ENCODE results near the gene POLDIP2.

Gene POLDIP2, protein sequence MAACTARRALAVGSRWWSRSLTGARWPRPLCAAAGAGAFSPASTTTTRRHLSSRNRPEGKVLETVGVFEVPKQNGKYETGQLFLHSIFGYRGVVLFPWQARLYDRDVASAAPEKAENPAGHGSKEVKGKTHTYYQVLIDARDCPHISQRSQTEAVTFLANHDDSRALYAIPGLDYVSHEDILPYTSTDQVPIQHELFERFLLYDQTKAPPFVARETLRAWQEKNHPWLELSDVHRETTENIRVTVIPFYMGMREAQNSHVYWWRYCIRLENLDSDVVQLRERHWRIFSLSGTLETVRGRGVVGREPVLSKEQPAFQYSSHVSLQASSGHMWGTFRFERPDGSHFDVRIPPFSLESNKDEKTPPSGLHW

DNA sequence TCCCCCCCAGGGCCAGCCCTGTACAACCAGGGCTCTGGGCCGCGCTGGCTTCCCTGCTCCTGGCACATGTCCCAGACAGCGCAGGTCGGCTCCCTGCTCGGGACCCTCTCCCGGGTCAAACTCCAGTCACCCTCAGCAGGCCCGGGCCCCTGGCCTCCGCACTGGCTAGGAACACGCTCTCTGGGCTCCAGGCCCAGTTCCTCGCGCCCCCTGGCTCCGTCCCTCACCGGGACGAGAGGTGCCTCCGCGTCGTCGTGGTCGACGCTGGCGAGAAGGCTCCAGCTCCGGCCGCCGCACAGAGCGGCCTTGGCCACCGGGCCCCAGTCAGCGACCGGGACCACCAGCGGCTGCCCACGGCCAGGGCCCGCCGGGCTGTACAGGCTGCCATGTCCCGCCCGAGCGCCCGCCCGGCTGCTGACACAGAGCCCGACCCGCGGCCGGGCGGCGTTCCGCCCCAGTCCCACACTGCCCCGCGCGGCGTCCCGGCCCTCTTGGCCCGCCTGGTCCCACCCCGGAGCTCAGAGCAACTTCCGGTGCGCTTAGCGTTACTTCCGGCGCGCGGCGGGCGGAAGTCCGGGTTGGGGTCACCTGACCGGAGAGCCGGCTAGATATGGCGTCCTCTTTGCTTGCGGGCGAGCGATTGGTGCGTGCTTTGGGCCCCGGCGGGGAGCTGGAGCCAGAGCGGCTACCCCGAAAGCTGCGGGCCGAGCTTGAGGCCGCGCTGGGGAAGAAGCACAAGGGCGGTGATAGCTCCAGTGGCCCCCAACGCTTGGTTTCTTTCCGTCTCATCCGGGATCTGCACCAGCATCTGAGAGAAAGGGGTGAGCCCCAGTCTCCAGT is at the start of gene POLDIP2:
POLDIP2 (minus strand) TSS at position 467 of the 840 bp plus-strand sequence; CDS start at position 388, 79 bp downstream.
- DNase-seq (ENCODE audit: low spot score): peak; percentile 99

DNA sequence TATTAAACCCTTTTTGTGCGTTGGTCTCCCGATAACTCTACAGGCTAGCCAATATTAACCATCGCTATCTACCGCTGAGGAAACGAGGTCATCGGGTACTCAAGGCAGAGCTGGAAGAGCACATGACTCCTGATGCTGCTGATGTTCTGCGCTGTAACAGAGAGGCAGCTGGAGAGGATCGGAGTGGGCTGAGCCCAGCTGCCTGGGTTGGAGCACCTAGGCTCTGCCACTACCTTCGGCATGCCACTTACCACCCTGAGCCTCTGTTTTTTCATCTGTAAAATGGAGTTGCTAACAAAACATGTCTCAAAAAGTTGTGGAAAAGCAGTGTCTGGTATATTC is 49.1 kb upstream of the POLDIP2 start:
- no peak for DNase-seq (ENCODE audit: low spot score)

DNA sequence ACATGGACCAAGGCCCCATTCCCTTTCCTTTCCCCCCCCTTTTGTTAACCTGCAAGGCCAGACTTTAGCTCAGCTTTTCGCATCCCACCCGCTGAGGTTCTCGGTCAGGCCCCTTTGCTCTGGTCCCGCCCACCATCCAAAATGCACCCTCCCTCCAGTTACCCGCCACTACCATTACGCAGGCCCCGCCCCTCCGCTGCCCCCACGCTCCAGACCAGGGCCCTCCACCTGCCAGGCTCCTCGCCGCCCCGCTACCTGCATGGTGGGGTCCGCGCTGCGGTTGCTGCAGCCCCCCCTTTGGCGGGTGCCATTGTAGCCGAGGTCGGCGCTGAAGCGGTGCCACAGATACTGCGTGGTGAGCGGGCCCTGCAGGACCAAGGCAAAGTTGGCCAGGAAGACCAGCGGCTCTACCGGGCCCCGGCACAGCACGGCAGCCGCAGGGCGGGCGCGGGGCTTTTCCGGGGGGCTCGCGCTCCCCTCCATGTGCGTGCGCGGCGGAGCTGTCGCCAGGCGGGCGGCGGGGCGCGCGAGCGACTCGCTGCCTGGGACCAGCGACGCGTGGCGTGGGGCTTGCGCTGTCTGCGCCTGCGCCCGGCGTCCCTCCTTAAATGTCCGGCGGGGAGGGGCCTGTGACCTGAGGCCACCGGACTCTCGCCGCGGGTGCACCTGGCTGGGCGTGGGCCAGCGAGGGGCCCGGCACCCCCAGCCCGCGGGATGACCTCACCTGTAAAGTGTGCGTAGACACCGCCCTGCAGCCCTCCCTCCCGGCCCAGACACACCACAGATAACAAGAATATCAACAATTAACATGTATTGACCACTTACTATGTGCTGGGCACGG is 48.5 kb upstream of the POLDIP2 start, which contains the start of gene SLC46A1:
SLC46A1 (minus strand) TSS at position 581 of the 841 bp plus-strand sequence; CDS start at position 483, 98 bp downstream.
- DNase-seq (ENCODE audit: low spot score): peak; percentile 77

DNA sequence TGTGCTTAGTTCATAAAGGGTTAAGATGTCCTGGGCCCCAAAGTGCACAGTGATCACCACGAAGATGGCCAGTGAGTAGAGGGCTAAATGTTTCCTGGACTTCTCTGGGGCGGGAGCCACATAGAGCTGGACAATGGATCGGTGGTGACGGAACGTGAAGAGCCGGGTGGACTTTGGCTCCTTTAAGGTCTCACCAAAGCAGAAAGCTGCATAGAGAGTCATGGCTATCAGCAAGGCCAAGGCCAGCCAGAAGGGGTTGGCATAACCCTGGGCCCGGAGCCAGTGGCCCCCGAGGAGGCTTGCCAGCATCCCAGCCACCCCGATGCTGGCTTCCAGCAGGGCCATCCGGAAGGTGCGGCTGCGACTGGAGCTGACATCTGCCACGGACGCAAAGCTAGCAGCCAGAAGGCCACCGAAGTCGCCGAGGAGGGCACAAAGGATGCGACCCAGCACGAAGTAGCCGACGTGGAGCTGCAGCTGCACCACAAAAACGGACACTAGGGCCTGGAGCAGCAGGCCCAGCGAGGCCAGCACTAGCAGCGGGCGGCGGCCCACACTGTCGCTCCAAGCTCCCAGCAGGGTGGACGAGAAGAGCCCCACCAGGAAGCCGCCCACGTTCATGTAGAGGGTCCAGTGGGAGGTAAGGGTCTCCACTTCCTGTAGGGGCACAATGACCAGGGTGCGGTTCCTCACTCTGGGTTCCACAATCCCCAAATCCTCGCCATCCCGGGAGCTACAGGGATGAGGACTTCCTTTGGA is 47.7 kb upstream of the POLDIP2 start:
- no peak for DNase-seq (ENCODE audit: low spot score)

DNA sequence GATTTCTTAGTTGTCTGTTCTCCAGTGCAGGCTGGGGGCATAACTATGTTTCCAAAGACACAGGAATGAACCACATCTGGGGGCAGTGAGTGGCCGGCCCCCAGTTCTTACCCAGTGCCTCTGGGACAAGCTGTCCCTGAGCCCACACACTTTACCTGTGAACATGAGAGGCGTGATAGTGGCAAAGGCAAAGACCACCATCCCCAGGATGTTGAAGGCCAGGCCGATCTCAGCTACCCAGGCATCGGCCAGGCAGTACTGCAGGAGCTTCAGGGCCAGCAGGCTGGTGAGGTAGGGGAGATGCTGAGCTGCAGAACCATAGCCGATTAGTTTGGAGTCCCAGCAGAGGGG is 47.1 kb upstream of the POLDIP2 start:
- no peak for DNase-seq (ENCODE audit: low spot score)

DNA sequence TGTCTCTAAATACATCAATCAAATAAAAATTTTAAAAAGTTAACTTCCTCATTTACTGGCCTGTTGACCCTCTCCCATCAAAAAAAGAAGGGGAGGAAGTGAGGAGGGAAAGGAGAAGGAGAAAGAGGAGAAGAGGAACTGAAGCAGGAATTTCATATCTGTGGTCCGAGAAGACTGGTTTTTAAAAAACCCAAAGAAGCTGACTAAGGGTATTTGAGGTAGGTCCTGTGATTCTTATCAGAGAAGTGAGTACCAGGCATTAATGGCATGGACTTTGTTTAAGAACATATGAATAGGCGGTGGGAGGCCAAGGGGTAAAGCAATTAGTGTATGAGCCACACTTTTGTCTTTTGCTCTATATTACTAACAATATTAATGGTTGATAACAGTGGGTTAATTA is 46.7 kb upstream of the POLDIP2 start:
- no peak for DNase-seq (ENCODE audit: low spot score)

DNA sequence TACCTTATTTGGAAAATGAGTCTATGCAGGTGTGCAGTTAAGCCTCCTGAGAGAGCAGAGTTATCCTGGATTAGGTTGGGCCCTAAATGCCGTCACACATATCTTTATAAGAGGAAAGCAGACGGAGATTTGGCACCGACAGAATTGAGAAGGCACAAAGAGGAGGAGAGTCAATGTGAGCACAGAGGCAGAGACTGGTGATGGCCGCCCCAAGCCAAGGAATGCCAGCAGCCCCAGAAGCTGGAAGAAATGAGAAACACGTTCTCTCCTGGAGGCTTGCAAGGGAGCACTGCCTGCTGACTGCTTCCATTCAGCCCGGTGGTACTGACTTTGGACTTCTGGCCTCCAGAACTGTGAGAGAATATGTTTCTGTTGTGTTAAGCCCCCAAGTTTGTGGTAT is 45.5 kb upstream of the POLDIP2 start:
- DNase-seq (ENCODE audit: low spot score): no peak

DNA sequence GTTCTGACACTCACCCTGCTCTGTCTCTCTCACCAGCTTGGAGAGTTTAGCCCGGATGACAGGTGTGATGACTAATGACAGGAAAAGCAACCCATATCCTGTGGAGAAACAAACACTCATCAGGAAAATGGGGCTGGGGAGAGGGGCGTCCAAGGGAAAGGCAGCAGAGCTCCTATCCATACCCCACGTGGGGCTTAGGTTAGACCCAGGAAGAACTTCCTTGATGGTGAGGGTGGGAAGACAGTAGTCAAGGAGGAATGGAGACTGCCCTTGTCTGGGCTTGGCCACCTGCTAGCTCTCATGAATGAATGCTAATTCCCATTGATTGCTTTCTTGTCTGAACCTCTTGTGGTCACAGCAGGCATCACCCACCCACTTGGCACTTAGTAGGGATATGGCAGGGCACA is 44.9 kb upstream of the POLDIP2 start:
- no peak for DNase-seq (ENCODE audit: low spot score)

DNA sequence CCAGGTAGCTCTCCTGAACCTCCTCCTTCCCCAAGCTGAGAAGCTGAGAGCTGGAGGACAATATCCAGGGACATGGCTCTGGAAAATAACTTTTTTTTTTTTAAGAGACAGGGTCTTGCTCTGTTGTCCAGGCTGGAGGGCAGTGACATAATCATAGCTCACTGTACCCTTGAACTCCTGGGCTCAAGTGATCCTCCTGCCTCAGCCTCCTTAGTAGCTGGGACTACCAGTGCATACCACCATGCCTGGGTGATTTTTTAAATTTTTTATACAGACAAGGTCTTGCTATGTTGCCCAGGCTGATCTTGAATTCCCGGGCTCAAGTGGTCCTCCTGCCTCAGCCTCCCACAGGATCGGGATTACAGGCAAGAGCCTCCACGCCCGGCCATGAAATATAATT is 42.5 kb upstream of the POLDIP2 start:
- DNase-seq (ENCODE audit: low spot score): no peak

DNA sequence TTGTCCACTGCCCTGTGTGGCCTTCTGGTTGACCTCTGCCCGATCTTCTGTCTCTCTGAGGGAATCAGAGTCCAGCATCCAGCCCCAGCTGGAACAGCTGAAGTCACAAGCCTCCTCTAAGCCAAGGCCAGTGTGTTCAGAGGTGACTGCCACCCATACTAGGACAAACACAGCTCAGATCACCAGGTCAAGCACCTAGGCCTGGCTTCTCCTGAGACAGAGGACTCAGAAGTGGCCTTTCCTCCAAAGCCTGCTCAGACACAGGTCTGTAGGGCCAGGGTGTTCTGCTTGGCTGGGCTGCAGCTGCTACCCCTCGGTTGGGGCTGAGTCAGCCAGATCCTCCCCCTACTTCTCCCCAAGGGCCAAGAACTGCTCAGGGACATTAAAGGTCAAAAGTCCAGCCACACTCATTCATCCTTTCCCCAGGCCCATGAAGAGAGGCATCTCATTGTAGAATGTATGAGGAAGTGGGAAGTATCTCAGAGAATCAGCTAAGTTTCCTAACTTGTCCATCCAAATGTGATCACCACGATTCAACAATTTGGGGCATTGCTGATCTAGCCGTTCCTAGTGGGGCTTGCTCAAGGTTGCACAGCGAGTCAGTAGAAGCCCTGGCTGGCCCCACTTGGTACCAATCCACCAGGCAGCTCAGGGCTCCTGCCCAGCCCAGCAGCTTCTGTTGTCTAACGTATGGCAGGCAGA is 41.1 kb upstream of the POLDIP2 start:
- no peak for DNase-seq (ENCODE audit: low spot score)

DNA sequence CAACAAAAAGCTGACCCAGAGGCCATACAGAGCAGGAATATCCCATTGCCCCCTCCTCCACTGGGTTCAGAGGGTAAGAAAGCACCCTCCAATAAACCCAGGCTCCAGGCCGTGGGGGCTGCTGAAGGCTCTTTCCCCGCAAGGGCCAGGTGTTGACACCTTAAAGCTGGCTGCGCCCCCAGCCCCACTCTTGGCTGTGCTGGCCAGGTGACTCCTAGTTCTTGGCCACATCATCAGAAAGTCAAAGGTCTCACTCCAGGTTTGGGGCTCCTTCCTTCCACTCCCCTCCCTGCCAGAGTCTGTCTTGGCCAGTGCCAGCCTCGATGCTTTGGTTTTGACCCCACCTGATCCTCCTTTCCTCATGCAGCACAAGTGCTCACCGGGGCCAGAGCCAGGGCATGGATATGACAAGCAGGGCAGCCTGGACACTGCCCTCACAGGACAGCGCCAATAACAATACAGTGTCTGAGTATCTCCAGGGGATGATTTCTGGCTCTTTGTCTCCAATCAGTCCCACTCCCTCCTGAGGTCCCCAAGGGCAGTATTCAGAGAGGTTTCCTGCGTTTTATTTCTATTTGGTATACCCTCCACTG is 40.5 kb upstream of the POLDIP2 start:
- no peak for DNase-seq (ENCODE audit: low spot score)

DNA sequence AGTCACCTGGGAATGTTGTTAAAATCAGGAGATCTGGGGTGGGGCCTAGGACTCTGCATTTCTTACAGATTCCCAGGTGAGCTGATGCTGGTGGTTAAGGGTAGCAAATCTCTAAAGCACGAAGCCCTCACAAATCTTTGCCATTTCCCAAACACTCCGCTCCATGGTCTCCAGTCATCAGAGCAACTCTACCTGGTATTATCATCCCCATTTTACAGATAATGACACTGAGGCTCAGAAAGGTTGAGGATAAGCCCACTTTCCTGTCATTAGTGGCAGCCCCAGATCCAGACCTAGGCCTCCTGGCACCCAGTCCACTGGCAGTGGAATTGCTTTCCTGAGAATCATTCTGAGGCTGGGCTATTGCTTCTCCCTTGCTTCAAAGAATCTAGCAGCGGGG is 39.9 kb upstream of the POLDIP2 start:
- DNase-seq (ENCODE audit: low spot score): no peak

DNA sequence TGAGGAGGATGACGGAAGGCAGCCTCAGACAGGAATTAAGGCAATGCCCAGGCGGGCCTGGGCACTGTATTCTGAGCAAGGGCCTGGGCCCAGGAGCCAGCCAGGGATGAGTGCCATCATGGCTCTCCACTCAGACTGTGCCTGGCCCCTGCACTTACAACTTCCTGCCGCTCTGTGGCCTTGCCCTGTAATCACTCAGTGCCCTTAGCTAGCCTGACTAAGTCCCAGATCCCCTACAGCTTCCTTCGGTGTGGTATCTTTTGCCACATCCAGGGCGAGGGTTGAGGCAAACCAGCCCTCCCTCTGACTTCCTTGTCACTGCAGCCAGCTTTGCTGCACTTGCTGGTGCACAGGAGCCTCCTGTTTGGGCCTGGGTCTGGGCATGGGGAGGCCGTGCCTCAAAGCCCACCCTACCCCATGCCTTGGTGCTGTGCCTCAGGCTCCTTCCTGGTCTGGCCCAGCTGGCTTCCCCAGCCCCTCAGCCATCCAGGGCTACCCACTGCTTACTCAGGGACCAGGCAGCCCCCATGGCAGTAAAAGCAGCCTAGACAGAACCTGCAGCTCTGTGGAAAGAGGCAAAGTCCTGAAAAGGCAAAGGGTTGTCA is 39.4 kb upstream of the POLDIP2 start:
- DNase-seq (ENCODE audit: low spot score): no peak

DNA sequence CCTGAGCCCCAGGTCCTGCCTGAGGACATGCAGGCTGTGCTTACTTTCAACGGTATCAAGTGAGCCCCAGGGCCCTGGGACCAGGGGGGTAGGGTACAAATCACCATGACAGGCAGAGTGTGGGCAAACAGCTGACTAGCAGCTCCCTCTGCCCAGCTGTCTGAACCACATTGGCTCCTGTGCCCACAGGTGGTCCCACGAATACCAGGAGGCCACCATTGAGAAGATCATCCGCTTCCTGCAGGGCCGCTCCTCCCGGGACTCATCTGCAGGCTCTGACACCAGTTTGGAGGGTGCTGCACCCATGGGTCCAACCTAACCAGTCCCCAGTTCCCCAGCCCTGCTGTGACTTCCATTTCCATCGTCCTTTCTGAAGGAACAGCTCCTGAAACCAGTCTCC is 38.6 kb upstream of the POLDIP2 start:
- DNase-seq (ENCODE audit: low spot score): no peak

DNA sequence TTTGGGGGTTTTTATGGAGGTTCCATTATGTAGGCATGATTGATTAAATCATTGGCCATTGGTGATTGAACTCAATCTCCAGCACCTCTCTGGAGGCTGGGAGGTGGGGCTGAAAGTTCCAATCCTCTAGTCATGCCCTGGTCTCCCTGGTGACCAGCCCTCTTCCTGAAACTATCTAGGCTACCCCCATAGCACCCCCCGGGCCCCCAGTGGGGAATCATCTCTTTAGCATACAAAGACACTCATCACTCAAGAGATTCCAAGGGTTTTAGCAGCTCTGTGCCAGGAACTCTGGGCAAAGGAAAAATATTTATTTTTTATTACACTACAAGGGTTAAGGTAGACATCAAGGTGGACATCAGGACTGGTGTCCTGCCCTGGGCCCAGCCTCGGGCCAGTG is 38.1 kb upstream of the POLDIP2 start:
- no peak for DNase-seq (ENCODE audit: low spot score)

DNA sequence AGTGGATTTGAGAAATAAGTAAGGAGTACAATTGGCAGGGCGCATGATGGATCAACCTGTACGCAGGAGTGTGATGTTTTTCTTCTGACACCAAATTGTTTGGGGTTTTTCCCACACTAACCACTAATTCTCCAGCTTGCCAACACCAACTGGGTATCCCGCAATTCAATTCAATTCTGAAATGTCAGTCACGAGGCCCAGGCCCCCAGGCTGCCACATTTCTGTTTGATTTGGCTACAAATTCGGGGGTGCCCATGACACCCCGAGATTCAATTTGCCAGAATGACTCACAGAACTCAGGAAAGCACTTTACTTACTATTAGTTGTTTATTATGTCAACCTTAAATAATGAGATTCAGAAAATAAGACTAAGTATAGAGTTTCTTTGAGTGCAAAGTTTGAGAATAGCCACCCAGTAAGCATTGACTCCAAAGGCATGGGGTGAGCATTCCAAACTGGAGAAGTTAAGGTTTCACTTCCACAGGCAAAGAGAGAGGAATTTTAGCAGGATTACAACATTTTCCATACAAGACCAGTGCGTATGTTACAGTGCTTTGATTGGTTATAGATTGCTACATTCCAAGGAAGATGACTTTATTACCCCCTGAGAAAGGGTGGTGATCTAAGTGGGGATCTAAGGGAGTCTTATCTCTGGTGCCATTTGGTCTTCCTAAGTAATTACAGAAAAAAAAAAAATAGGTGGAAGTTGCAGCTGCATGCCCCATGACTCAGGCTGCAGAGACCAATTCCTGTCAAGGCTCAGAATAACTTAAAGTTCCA is 37.2 kb upstream of the POLDIP2 start:
- no peak for DNase-seq (ENCODE audit: low spot score)

DNA sequence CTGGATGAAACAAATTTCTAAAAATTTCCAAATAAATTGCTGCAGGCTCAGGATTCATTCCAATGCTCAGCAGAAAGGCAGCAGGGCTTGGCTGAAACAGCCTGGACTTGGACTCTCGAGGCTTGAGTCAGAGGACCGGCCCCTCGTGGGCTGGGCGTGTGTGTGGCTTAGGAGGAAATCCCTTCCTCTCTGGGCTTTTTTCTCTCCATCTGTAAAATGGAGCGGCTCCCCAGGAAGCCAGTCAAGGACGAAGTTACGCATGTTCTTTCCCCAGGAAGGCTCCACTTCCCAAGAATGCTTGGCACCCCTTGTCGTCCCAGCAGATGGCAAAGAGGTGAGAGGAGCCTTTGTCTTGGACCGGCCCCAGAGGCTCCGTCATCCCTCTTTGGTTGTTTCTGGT is 35.2 kb upstream of the POLDIP2 start:
- no peak for DNase-seq (ENCODE audit: low spot score)

DNA sequence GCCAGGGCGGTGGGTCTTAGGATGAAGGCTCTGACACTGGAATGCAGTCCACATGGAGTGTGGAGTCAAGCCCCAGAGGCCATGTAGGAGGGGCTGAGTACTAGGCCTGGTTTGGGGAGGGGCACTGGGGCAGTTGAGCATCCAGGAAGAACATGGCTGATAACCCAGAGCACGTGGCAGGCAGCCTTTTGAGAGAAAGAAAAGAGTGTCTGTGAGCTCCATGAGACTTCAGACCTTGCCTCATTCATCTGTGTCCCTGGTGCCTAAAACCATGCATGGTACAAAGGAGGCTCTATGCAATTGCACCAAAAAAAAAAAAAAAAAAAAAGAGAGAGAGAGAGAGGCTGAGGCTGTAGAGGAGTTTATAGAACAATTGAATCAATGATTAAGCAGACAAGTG is 34.1 kb upstream of the POLDIP2 start:
- no peak for DNase-seq (ENCODE audit: low spot score)

DNA sequence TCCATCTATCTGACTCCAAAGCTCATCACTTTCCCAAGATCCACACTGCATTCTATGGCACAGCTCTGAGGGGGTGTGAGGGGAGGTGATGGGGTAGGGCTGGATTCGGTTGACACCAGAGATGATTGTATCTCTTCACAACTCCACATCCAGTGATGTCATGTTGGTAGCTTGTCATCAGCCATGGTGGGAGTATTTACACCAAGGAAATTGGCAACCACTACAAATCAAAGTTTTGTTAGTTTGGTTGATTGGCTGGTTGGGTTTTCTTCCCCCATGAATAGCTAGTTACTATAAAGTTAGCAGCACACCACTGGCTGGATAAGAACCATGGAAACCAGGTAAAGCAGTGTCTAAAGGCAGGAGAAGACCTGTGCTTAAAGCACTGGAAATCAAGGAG is 33.7 kb upstream of the POLDIP2 start:
- no peak for DNase-seq (ENCODE audit: low spot score)

DNA sequence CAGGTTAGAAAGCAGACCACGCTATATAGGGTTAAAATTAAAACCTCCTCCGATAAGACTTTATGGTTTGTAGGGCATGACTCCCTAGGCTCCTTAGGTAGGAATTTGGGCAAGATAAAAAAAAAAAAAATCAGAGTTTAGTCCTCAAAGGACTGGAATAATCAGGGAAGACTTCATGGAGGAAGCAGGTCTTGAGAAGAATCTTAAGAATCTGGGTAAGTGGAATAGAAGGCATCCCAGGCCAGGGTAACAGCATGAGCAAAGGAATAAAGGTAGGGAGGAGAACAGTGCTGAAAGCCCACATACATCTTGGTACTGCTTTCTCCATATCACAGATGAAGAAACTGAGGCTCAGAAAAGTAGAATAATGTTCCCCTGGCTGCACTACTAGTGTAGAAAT is 33.2 kb upstream of the POLDIP2 start:
- DNase-seq (ENCODE audit: low spot score): no peak
